GM19193 (cell line): ENCODE results near the gene AGBL4.

Experiments used
- POLR2A ChIP-seq: IDR thresholded peaks from 4 replicates; pipeline ENCODE4 v1.6.1; 2011; ENCODE audit not compliant: insufficient read depth, insufficient read length; ENCODE audit errors: extremely low read depth

AGBL4 gene

DNA sequence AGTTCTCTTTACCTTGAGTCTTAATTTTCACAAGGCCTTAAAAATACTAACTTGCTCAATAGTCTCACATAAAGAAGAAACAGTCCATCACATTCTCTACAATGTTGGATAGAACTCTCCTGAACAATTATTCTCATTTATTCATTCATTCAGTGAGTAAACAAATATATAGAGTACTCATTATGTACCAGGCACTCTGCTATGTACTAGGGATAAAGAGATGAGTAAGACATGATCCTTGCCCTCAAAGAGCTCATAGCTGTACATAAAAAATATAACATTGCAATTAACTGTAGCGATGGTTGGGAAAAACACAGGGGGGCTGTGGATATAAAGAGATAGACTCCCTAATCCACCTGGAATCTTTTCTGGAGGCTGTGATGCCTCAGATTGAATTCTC lies 660.1 kb downstream of the AGBL4 start:
- TF ChIP-seq POLR2A = no peak

DNA sequence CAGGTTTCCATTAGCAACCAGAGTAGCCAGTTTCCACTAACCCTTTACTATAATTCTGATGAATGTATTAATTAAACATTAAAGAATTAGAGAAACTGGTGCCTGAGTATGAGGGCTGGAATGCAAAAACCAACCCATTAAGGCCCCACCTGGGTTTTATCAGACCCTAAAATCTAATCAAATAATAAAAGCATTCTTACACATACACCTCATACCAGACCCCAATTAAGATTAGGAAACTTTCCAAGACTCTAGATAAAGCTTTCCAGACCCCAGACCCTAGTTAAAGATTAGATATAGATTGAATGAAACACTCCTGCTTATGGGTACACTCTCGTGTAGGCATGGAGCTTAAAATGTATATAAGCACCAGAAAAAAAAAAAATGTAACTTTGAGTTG lies 665.7 kb downstream of the AGBL4 start:
- TF ChIP-seq POLR2A = no peak

DNA sequence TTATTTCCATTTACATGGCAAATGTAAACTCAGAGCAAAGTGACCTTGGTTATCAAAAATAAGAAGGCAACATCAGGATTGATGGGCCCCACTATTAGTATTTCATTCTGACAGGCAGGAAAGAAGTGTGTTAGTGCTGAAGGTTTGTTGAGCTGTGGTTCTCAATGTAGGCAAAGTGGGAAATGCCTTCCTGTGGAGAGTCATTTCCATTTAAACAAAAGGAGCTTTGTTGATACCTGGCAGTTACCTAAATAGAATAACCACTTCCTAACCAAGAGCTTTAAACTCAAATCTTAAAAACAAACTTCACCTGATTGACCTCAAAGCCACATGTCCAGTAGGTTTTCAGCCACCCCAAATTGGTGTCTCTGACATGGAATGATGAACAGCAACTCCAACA lies 667.2 kb downstream of the AGBL4 start:
- TF ChIP-seq POLR2A = no peak

GRCh38 chr1:49351768-49352167 lies 672.0 kb downstream of the AGBL4 start:
- no peak for TF ChIP-seq POLR2A

- TF ChIP-seq POLR2A = no peak
Measured at GRCh38 chr1:49346767-49347349, 676.9 kb downstream of the AGBL4 start.

DNA sequence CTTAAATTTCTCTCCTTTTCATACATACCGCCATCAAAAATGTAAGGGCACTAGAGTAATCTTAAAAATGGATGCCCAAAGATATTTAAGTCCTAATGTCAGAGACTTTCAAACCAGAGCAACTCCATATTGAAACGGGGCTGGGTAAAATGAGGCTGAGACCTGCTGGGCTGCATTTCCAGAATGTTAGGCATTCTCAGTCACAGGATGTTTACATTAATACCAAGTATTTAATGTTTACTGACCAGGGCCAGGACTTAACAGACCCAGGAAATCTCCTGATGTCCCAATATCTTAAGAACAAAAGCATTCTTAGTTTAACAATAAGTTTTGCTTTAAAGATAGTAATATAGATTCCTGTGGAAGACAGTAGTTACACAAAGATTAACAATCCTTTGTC lies 683.2 kb downstream of the AGBL4 start:
- no peak for TF ChIP-seq POLR2A

DNA sequence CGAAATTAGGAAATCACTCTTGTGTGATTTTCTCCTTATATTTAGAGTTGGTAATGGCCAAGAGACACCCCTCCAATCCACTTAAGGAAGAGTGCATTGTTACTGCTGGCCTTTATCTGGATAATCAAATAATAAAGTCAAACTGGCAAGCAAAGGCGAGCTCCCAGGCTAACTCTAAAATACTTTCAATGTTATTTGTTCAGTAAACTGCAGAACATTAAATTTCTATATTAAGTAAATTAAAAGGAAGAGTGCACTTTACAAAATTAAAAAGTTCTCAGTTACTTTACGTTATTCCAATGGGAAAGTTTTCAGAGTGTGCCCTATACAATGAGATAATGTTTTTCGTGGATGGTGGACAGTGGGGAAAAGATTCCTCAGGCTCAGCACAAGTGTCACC lies 684.7 kb downstream of the AGBL4 start:
- TF ChIP-seq POLR2A = no peak

DNA sequence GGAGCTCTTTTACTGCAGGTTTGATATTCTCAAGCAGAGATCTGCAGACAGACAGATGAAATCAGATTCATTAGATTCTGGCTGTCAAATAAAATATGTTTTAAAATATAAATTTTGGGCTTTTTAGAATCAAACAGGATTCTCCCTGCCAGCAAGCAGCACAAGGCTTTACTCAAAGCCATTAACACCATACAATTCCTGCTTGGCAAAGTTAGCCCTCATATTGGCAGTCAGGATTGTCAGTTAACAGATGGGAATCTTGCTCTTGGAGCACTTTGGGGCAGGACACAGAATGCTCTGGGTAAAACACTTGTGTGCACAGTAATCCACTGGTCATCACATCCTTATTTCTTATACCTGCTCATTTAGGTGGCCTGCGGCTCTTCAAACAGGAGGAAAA lies 686.5 kb downstream of the AGBL4 start:
- TF ChIP-seq POLR2A = no peak

GRCh38 chr1:49333906-49334305 lies 689.8 kb downstream of the AGBL4 start:
- no peak for TF ChIP-seq POLR2A

DNA sequence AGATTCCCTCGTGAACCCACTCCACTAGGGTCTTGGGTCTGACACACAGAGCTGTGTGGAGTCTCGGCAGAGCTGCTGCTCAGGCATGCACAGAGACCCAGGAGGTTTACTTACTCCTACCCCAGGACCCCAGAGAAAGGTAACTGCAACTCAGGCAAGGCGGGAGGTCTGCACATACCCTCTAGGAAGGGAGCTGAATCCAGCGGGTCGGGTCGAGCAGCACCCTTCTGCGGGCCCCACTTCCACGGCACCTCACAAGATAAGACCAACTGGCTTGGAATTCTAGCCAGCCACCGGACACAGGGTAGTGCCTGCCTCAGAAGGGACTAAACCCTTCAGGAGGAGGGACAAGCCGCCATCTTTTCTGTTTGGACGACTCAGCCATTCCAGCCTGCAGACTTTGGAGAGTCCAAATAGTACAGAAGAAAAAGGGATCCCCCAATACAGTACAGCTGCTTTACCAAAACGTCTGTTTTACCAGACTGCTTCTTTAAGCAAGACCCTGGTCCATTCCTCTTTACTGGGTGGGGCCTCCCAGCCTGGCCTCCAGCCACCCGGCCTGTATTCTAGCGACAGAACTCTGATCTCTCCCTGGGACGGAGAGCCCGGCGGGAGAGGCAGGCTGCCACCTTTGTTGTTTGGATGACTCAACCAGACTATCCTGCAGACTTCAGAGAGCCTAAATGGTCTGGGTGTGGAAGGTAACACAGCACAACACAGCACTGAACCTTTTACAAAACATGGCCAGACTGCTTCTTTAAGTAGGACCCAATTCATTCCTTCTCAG lies 692.5 kb downstream of the AGBL4 start:
- TF ChIP-seq POLR2A = no peak

DNA sequence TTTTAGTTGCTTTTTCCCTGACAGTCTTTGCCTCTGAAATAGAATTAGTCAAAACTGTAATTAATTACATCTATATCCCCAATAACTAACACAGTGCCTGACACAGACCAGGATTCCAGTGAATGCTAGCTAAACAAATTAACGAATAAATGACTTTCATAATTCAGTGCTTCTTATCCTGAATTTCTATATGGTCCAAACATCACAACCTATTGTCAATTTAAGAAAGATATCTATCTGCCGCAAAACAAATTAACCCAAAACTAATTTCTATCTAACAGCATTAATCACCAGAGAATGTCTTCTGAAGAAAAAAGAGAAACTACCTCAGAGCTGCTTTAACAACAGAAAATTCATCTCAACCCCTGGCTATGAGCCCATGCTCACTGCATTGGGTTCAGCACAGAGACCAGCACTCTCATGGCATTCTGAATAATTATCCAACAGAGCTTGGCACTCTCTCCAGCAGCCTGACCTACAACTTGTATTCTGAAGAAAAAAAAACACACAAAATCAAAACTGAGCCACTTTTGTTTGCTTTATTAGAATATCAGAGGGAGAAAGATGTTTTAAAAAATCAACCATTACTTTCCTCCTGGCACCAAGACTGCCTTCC lies 699.7 kb downstream of the AGBL4 start:
- no peak for TF ChIP-seq POLR2A

GRCh38 chr1:49319426-49319963 lies 704.3 kb downstream of the AGBL4 start:
- TF ChIP-seq POLR2A = no peak

DNA sequence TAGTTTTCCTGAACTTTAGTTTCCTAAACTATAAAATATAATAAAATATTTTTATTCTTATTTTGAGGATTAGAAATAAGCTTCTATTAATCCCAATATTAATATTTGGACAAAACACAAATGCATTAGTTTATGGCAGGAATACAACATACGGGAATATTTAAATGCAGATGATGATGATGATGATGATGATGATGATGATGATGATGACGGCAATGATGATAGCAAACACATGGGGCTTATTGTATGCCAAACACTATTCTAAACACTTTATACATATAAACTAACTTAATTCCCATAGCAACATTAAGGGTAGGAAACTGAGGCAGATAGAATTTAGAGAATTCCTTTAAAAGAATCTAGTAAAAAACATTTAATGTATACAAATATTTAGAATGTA lies 705.5 kb downstream of the AGBL4 start:
- TF ChIP-seq POLR2A = no peak

DNA sequence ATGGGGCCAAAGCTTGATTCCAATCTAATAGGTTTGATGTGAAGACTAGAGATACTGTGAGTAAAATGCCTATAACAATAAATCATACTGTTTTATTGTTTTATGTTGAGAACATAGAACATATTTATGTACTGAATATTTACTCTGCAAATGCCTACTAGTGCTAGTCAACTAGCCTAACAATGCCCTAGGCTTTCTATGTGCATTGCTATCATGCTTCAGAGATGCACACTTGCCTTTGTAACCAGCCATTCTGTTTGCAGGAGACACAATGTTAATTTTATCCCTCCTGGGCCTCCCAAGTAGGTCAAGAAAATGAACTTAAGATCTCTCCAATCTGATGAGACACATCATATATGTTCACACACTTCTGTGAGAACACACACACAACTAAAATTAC lies 716.3 kb downstream of the AGBL4 start:
- TF ChIP-seq POLR2A = no peak

GRCh38 chr1:49306507-49307070 lies 717.2 kb downstream of the AGBL4 start:
- TF ChIP-seq POLR2A = no peak
